H54 (cell line): Measurements from ENCODE around the gene COBLL1.

Experiments used
- DNase-seq: peaks from one replicate; pipeline ENCODE4 v3.0.0; 2011; ENCODE audit warnings: low spot score, mixed read lengths; ENCODE audit not compliant: insufficient read length
- FAIRE-seq: peaks from 3 replicates; lab custom pipeline; 2011; peaks lifted over from hg19 to GRCh38; lab: Jason Lieb, UNC
- POLR2A ChIP-seq: IDR thresholded peaks from 2 replicates; pipeline ENCODE4 v1.6.1; 2011; ENCODE audit warnings: low read depth, mild to moderate bottlenecking, low read length

COBLL1 gene

GRCh38 chr2:164655750-164656149, 185.9 kb downstream of the COBLL1 start:
- DNase-seq (no peak), FAIRE-seq (peak; percentile 82)
- TF ChIP-seq POLR2A, result no peak

- TF ChIP-seq POLR2A, result no peak
- DNase-seq, result no peak
- FAIRE-seq, result no peak
Observed at GRCh38 chr2:164655336-164655735, 186.3 kb downstream of the COBLL1 start.

GRCh38 chr2:164651361-164651760, 190.3 kb downstream of the COBLL1 start:
- no peak for DNase-seq
- no peak for FAIRE-seq
- TF ChIP-seq POLR2A, result no peak

- no peak for TF ChIP-seq POLR2A
- FAIRE-seq (no peak), DNase-seq (no peak)
Observed at GRCh38 chr2:164644036-164644700, 197.5 kb downstream of the COBLL1 start.

GRCh38 chr2:164642946-164643555, 198.6 kb downstream of the COBLL1 start:
- FAIRE-seq, result no peak
- TF ChIP-seq POLR2A, result no peak

GRCh38 chr2:164642268-164642667, 199.4 kb downstream of the COBLL1 start:
- FAIRE-seq (peak; percentile 57), DNase-seq (no peak)
- no peak for TF ChIP-seq POLR2A

More at GRCh38 chr2:164642946-164643555, 198.6 kb downstream of the COBLL1 start:
- DNase-seq, result no peak
